Right lobe of liver (tissue), 6 donors: Measurements from ENCODE around the gene PRDM15. TPM values are rescaled to one million over a fixed set of nuclear protein-coding genes. Genes with fewer than 3 reads are reported as not detected.

ENCODE experiments used
- ATAC-seq, 4 donors: fragments of 200-7000 bp; cut with Tn5 transposase; one replicate each; pipeline ENCODE4 v1.9.1; 2020; ENCODE audit warnings: mild to moderate bottlenecking in 4 of 4, moderate library complexity in 4 of 4
- DNase-seq, 3 donors: peaks; one replicate each; pipeline ENCODE4 v3.0.0-alpha.2; 2020
- H3K27ac ChIP-seq, 3 donors: fragments of 200-600 bp; one replicate each; pipeline ENCODE4 v1.8.0; 2022
- H3K27me3 ChIP-seq, 2 donors: fragments of 200-600 bp; one replicate each; pipeline ENCODE4 v1.8.0; 2022
- H3K36me3 ChIP-seq, 4 donors: fragments of 200-600 bp; sonication (generic) in 1 of 4; one replicate each; pipeline versions ENCODE4 v1.5.1 to v1.8.0; 2017 to 2022; ENCODE audit warnings: control low read depth in 1 of 4
- H3K4me1 ChIP-seq, 4 donors: fragments of 200-600 bp; sonication (generic) in 1 of 4; one replicate each; pipeline versions ENCODE4 v1.5.1 to v1.8.0; 2017 to 2022; ENCODE audit warnings: control low read depth in 1 of 4
- H3K4me3 ChIP-seq, 3 donors: fragments of 200-600 bp; one replicate each; pipeline ENCODE4 v1.8.0; 2022
- H3K9me3 ChIP-seq, 4 donors: fragments of 200-600 bp; sonication (generic) in 1 of 4; one replicate each; pipeline versions ENCODE4 v1.5.1 to v1.8.0; 2017 to 2022; ENCODE audit warnings: control low read depth in 1 of 4
- CTCF ChIP-seq, 4 donors: fragments of 200-600 bp in 3 of 4; fragments of 450-650 bp in 1 of 4; IDR thresholded peaks; one replicate each; pipeline versions ENCODE4 v1.5.1 to v1.8.0; 2016 to 2022; ENCODE audit warnings: antibody characterized with exemption in 4 of 4, mild to moderate bottlenecking in 2 of 4
- POLR2A ChIP-seq: fragments of 450-650 bp; IDR thresholded peaks from one replicate; pipeline ENCODE4 v1.6.1; 2017; ENCODE audit warnings: antibody characterized with exemption, mild to moderate bottlenecking
- WGBS: methylation state at CpG from one replicate; pipeline ENCODE4 v1.1.6; 2018; ENCODE audit warnings: low coverage, low lambda C conversion rate; ENCODE audit not compliant: insufficient coverage; ENCODE audit errors: missing lambda C conversion rate; 5-methylcytosine and 5-hydroxymethylcytosine counted together
- intact Hi-C, 2 donors: fragments of 100-400 bp; cut with DNase I; formaldehyde crosslinking; loops; one replicate each; pipeline versions ENCODE4 v1.11.2 to v1.14.1; 2022
- total RNA-seq, 6 experiments: library from RNA; depleted of rRNA in 2 of 6; stranded (reverse); fragments of >200 nt in 2 of 6; fragmentation: NEBNext Ultra II Directional in 3 of 6; extraction: Animal tissue kit (Norgen Biotek cat#: 25700) in 3 of 6; gene quantifications; one replicate each; pipeline versions ENCODE4 v1.1.0 to v1.2.4, GENCODE V29; 2016 to 2023
- donor health status: DM: no; HTN: yes; CAD: no.
- donor health status: DM: no; HTN: no; CAD: no.
- donor health status: DM: no; HTN: no; CAD: no.
- donor health status: DM: no; HTN: yes; CAD: no.
- donor health status: DM: no; HTN: yes; CAD: no.

The PRDM15 gene
- total RNA-seq, 6 experiments from 2014 or later = 1.9 to 4.0 (median 2.7) TPM

- no peak for TF ChIP-seq CTCF (IDR thresholded peaks at IDR 0.05)
- no peak for TF ChIP-seq POLR2A
- Histone ChIP-seq H3K4me3 (no peak overlapping the region), H3K27ac (no peak overlapping the region), H3K4me1 (no peaks in the 10 kb centered on the region), H3K9me3 (no peaks in the 10 kb centered on the region), H3K27me3 (no peaks in the 10 kb centered on the region), H3K36me3 (no peaks in the 10 kb centered on the region)
- 72% methylated on average over 15 of the region's 15 CpGs for WGBS
- intact Hi-C loops = no loop called here
- ATAC-seq (no peak), DNase-seq (no peak)
Measured at GRCh38 chr21:41865002-41865777, 14.0 kb downstream of the PRDM15 start.

- Histone ChIP-seq H3K9me3 (no peaks in the 10 kb centered on the region), H3K27ac (no peak overlapping the region), H3K27me3 (no peaks in the 10 kb centered on the region), H3K36me3 (no peaks in the 10 kb centered on the region), H3K4me1 (no peaks in the 10 kb centered on the region), H3K4me3 (no peak overlapping the region)
- TF ChIP-seq POLR2A (no peak), CTCF (IDR thresholded peaks at IDR 0.05) (no peak)
- intact Hi-C loops = no loop called here
- WGBS = 81% methylated on average over 2 of the region's 10 CpGs
- ATAC-seq (no peak), DNase-seq (no peak)
Measured at GRCh38 chr21:41864311-41865001, 14.7 kb downstream of the PRDM15 start.

- TF ChIP-seq CTCF (IDR thresholded peaks at IDR 0.05) = no peak
- no peak for TF ChIP-seq POLR2A
- H3K27ac ChIP-seq = no peak overlapping the region
- 92% methylated on average over 4 of the region's 4 CpGs for WGBS
Measured at GRCh38 chr21:41863439-41863740, 15.8 kb downstream of the PRDM15 start.

GRCh38 chr21:41861987-41862386, 17.2 kb downstream of the PRDM15 start:
- no peak for TF ChIP-seq POLR2A
- no peak for TF ChIP-seq CTCF (IDR thresholded peaks at IDR 0.05)
- Histone ChIP-seq H3K27ac (no peak overlapping the region), H3K4me3 (no peak overlapping the region), H3K9me3 (no peaks in the 10 kb centered on the region), H3K36me3 (peaks cover 0 to 5% (median 0%) of the 10 kb centered on the region in 4 donors), H3K27me3 (no peaks in the 10 kb centered on the region), H3K4me1 (no peaks in the 10 kb centered on the region)
- 98% methylated on average over 9 of the region's 17 CpGs for WGBS
- DNase-seq (no peak), ATAC-seq (no peak)
- intact Hi-C loops = no loop called here

More at GRCh38 chr21:41863439-41863740, 15.8 kb downstream of the PRDM15 start:
- H3K27me3 ChIP-seq = no peaks in the 10 kb centered on the region
- DNase-seq (no peak), ATAC-seq (no peak)
- no peaks in the 10 kb centered on the region for H3K36me3 ChIP-seq
- intact Hi-C loops = no loop called here
- no peak overlapping the region for H3K4me3 ChIP-seq
- no peaks in the 10 kb centered on the region for H3K4me1 ChIP-seq
- H3K9me3 ChIP-seq = no peaks in the 10 kb centered on the region
